ENCODE results near the gene COTL1.

DNA sequence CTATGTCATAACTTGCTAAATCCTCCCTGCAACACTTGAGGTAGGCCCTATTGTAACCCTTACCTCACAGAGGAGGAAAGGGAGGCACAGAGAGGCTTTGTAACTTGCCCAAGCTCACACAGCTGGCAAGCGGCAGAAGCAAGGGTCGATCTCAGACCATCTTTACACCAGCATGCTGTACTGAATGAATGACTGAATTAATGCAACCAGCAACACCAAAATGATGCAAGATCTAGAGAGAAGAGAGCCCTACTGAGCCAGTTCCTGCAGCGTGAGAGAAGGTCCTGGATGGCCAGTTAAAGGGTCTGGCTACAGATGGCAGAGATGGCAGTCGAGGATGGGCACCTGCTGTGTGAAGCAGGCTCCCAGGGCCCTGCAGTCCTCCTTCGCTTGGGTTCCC is 22.3 kb upstream of the COTL1 start:
- TF ChIP-seq CTCF (conservative IDR thresholded peaks at IDR 0.05; ENCODE audit: low read length): no peak
- TF ChIP-seq EZH2phosphoT487 (IDR thresholded peaks at IDR 0.05; ENCODE audit: borderline replicate concordance): no peak

Data from Loucy (cell line).